ENCODE results near the gene TCN2. TPM values are rescaled to one million over a fixed set of nuclear protein-coding genes. Genes with fewer than 3 reads are reported as not detected.
"Not testable (repeated sequence)": the region's sequence is repeated elsewhere in the genome, so short reads cannot be mapped to it uniquely, and the experiment has no call there.

TCN2 gene
- total RNA-seq, 1 experiment from 2014 or later, result 11.5 TPM

GRCh38 chr22:30615543-30615954 is 8.6 kb downstream of the TCN2 start:
- no peak overlapping the region for H3K4me3 ChIP-seq
- TF ChIP-seq EZH2 (IDR thresholded peaks at IDR 0.05; ENCODE audit: low read depth), result no peak
- TF ChIP-seq CTCF (conservative IDR thresholded peaks at IDR 0.05), result no peak

GRCh38 chr22:30617819-30618218 is 10.8 kb downstream of the TCN2 start:
- Histone ChIP-seq H3K9me2 (ENCODE audit: insufficient read depth) (no peaks in the 10 kb centered on the region), H3K9me3 (ENCODE audit: insufficient read depth, low read depth) (no peaks in the 10 kb centered on the region), H3K36me3 (ENCODE audit: low read depth) (no peaks in the 10 kb centered on the region), H3K27me3 (ENCODE audit: insufficient read depth, low read depth) (no peaks in the 10 kb centered on the region), H3K27ac (no peak overlapping the region), H3F3A (ENCODE audit: insufficient read depth, low read depth) (no peaks in the 10 kb centered on the region), H3K4me1 (replicated peaks; ENCODE audit: insufficient read depth) (peaks cover 12% of the 10 kb centered on the region), H3K4me3 (no peak overlapping the region), H3K4me2 (no peak overlapping the region), H4K20me1 (ENCODE audit: insufficient read depth) (no peaks in the 10 kb centered on the region), H3K79me2 (ENCODE audit: low read depth) (no peaks in the 10 kb centered on the region), H2AFZ (no peak overlapping the region)
- DNase-seq, result no peak
- POLR2A ChIA-PET (ENCODE audit: unreplicated experiment), result no interaction called here
- TF ChIP-seq CTCF (conservative IDR thresholded peaks at IDR 0.05) (no peak), EZH2 (IDR thresholded peaks at IDR 0.05; ENCODE audit: low read depth) (no peak)
- intact Hi-C loops (cut with micrococcal nuclease; ENCODE audit: unreplicated experiment), result no loop called here
- BruUV-seq (replicated peaks), result no TSS peak
- CTCF ChIA-PET, result no interaction called here

More at GRCh38 chr22:30615543-30615954, 8.6 kb downstream of the TCN2 start:
- Histone ChIP-seq H3K4me1 (replicated peaks; ENCODE audit: insufficient read depth) (peaks cover 12% of the 10 kb centered on the region), H3K36me3 (ENCODE audit: low read depth) (no peaks in the 10 kb centered on the region), H3K9me3 (ENCODE audit: insufficient read depth, low read depth) (no peaks in the 10 kb centered on the region), H3K27me3 (ENCODE audit: insufficient read depth, low read depth) (no peaks in the 10 kb centered on the region), H3K4me2 (no peak overlapping the region), H3F3A (ENCODE audit: insufficient read depth, low read depth) (no peaks in the 10 kb centered on the region), H3K27ac (no peak overlapping the region), H3K79me2 (ENCODE audit: low read depth) (no peaks in the 10 kb centered on the region), H4K20me1 (ENCODE audit: insufficient read depth) (no peaks in the 10 kb centered on the region), H3K9me2 (ENCODE audit: insufficient read depth) (no peaks in the 10 kb centered on the region), H2AFZ (no peak overlapping the region)
- intact Hi-C loops (cut with micrococcal nuclease; ENCODE audit: unreplicated experiment), result no loop called here
- no TSS peak for BruUV-seq (replicated peaks)
- ChIA-PET POLR2A (ENCODE audit: unreplicated experiment) (interaction anchor here (0.6 kb wide), 1 partner anchor 465 kb away, joined by 8 read pairs; no protein-coding TSS in a partner anchor), CTCF (no interaction called here)
- DNase-seq, result no peak

GRCh38 chr22:30619909-30620308 is 12.9 kb downstream of the TCN2 start:
- H3K4me1 ChIP-seq (replicated peaks; ENCODE audit: insufficient read depth); H3K79me2 ChIP-seq (ENCODE audit: low read depth); H3K27ac ChIP-seq; CTCF ChIA-PET; H4K20me1 ChIP-seq (ENCODE audit: insufficient read depth); BruUV-seq (replicated peaks); POLR2A ChIA-PET (ENCODE audit: unreplicated experiment); H3K9me2 ChIP-seq (ENCODE audit: insufficient read depth); intact Hi-C loops (cut with micrococcal nuclease; ENCODE audit: unreplicated experiment); H2AFZ ChIP-seq; H3F3A ChIP-seq (ENCODE audit: insufficient read depth, low read depth); DNase-seq; H3K9me3 ChIP-seq (ENCODE audit: insufficient read depth, low read depth); H3K4me2 ChIP-seq; H3K27me3 ChIP-seq (ENCODE audit: insufficient read depth, low read depth); H3K4me3 ChIP-seq; H3K36me3 ChIP-seq (ENCODE audit: low read depth): not testable (repeated sequence)

GRCh38 chr22:30626413-30626812 is 19.4 kb downstream of the TCN2 start:
- Histone ChIP-seq H3K4me3 (no peak overlapping the region), H3K4me2 (no peak overlapping the region), H3K27ac (no peak overlapping the region), H3F3A (ENCODE audit: insufficient read depth, low read depth) (no peaks in the 10 kb centered on the region), H3K9me3 (ENCODE audit: insufficient read depth, low read depth) (no peaks in the 10 kb centered on the region), H4K20me1 (ENCODE audit: insufficient read depth) (no peaks in the 10 kb centered on the region), H3K36me3 (ENCODE audit: low read depth) (no peaks in the 10 kb centered on the region), H2AFZ (no peak overlapping the region), H3K27me3 (ENCODE audit: insufficient read depth, low read depth) (no peaks in the 10 kb centered on the region), H3K4me1 (replicated peaks; ENCODE audit: insufficient read depth) (no peaks in the 10 kb centered on the region), H3K79me2 (ENCODE audit: low read depth) (no peaks in the 10 kb centered on the region), H3K9me2 (ENCODE audit: insufficient read depth) (no peaks in the 10 kb centered on the region)
- intact Hi-C loops (cut with micrococcal nuclease; ENCODE audit: unreplicated experiment), result no loop called here
- ChIA-PET CTCF (interaction anchor here (0.6 kb wide), 1 partner anchor 261 kb away, joined by 3 read pairs; no protein-coding TSS in a partner anchor), POLR2A (ENCODE audit: unreplicated experiment) (no interaction called here)
- no peak for DNase-seq
- no TSS peak for BruUV-seq (replicated peaks)
- TF ChIP-seq CTCF (conservative IDR thresholded peaks at IDR 0.05), result no peak
- TF ChIP-seq EZH2 (IDR thresholded peaks at IDR 0.05; ENCODE audit: low read depth), result no peak
